Middle frontal gyrus (tissue), 1 donor: ENCODE measurements around the gene ZNF334.

Source experiments
- DNase-seq: peaks from one replicate; pipeline ENCODE4 v3.0.0-alpha.2; 2015; ENCODE audit warnings: low spot score; ENCODE audit errors: extremely low spot score

The ZNF334 gene

DNA sequence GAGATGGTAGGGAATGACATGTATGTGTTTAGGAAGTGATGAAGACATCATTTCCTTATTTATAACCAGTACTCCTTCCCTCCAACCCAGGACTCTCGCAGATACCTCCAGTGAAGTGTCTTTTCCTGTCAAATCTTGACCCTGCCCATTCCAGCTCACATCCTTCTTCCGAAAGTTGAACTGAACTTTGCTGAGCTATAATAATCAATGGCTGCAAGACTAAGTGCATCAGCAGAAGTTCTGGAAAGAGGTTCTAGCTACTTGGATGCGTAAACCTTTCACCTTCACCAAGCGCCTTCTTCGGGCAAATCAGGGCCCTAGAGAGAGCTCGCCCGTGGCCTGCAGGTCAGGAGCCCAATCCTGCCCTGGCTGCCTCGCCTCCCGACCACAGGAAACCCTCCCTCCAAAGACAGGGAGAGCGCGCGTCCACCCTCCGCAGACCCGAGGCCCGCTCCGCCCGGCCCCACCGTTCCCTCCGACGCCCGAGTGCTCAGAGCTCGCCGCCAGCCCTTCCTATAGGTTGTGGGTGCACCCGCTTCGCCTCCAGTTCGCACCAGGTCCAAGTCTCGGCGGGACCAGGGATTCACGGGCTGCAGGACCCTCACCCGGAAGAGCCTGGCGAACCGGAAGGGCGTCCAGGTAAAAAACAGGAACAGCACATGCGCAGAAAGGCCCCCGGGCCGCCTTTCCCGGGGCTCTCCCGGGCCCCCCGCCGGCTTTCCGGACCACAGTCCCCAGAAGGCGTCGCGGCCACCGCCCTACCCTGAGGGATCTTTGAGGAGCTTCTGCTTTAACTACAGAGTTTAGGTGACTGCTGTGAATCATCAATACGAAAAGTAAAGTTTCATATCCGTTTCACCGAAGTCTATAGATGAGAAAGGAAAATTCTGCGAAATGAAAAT is at the start of gene ZNF334:
Gene ZNF334 (minus strand): TSS at position 617 of the 902 bp plus-strand sequence. CDS start 1,457 bp downstream, outside the sequence.
- DNase-seq = peak; percentile 71

DNA sequence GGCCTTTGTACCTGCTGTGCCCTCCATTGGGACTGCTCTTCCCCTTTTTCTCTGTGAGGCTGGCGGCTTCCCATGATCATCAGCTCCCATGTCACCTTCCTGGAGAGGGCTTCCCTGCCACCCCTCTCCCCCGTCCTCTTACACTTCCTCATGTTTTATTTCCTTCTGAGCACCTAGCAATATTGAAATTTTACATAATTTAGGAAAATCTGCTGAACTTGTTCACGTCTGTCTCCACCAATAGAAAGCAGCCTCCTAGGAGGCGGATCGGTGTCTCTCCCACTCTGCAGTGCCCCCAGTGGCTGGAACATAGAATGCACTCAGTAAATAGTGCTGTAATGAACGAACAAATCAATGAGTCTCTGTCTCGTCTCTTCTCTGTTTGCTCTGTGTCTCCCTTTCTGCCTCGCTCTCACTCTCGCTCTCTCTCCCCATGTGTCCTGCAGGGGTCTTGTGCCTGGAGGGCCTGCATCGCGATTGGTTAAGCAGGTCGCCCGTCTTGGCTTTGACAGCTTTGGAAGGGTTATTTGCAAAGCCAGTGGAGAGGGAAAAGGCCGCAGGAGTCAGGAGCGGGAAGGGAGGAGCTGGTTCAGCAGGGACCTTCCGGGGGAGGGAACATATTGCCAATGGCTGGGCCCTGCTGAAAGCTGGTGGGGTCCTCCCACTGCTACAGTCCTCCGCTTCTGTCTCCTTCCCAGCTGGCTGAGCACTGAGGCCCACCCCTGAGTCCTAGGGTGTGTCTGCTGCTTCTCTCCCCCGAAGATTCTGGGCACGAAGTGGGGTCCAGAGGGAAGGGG is 49.2 kb upstream of the ZNF334 start:
- DNase-seq = peak; percentile 62

DNA sequence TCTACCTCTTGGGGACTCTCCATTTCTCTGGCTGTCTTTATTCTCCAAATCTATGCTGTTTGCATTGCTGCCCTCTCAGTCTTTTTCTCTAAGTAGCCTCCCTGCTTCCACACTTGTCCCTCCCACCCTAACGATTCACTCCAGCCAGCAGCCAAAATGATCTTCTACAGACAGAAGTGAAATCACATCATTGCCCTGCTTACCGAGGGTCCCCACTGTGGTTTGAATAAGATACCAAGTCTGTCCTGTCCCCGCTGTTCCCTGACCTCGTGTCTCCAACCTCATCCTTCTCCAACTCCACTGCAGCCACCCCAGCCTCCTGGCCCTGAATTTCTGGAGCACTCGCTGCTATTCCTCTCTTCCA is 48.6 kb upstream of the ZNF334 start:
- no peak for DNase-seq

DNA sequence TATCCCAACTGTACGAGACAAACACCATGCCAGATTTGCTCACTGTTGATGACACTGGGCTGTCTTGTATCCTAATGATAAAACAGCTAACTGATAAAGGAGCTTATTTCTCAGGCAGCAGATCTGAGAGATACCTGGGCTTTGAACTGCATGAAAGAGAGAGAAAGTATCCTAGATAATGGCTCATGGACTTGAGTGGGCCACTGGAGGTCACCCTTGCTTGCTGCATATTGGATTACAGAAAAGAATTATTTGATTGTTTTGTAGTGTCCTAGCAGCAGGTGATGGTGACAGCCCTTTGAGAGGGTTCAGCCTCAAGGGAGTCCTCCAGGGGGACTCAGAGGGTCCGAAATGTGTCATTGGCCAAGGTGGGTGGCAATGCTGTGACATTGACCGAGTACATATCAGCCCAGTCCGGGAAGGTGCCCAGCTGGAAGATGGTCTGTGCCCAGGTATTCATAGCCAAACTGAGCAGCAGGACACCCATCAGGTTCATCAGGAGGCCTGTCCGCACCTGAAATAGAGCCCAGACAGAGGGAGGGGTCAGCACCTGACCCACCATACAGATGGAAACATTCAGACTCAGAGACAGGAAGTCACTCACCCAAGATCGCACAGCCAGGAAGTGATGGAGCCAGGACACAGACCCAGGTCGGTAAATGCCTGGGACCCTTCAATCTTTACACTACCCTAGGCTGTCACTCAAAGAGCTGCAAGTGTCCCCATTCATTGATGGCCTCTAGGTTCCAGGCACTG is 46.5 kb upstream of the ZNF334 start:
- no peak for DNase-seq

DNA sequence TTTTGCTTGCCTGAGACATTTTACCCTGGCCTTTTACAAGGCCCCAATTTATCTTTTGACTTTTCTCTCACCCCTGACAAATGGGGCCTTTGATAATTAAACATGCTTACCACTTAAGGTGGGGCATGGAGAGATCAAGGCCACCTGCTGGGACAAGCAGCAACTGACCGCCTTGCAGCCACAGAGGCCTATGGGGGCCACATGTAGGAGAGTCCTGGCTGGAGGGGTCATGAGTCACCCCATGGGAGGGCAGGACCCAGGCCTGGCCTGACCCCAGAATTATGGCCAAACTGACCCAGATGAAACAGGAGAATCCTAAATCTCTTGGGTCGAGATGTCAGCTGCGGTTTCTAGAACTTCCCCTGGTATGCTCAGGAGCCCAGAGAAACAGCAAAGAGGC is 45.6 kb upstream of the ZNF334 start:
- DNase-seq = no peak

DNA sequence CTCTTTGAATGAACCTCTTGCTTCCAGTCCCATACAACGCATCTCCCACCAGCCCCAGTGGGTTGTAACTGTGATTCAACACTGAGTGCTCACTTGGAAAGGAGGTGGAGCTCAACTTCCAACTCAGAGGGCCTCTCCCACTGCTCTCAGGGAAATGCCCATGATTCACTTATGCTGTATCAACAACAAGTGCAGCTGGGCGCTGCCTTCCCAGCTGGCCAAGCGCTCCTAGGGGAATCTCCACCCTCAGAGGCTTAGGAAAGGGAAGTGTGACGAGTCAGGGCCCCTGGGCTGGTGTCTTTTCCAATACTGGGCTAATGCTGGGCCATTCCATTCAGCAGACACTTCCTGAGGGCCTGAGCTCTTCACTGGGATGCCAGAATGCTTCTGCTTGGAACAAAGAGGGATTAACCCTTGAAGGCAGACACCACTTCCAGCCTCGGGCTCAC is 45.2 kb upstream of the ZNF334 start:
- DNase-seq = no peak

DNA sequence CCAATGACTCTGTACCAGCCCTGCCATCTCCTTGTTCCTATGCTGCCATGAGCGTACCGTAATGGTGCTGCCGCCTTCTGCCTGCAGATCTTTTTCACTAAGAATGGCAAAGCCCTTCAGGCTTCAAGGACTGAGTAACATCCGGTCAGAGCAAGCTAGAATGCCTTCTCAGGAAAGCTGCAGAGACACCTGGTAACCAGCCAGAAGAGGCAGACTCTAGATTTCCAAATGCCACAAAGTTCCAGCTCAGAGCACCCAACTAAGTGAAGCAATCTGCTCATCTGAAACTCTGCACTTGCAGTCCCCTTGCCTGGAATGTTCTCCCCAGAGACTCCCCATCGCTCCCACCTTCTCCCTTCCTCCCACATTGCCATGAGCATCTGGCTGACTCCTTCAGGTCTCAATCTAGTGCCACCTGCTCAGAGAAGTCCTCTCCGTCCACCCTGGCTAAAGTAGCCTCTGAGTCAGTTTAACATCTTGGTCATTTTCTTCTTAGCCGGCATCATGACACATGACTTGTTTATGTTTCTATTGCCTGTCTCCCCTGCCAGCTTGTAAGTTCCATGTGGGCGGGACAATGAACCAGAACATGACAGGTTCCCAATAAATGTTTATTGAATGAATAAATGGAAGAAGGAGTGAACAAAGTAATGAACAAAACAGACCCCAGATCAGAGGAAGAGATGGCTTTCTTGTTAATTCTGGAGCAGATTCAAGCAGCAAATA is 44.0 kb upstream of the ZNF334 start:
- DNase-seq = no peak

DNA sequence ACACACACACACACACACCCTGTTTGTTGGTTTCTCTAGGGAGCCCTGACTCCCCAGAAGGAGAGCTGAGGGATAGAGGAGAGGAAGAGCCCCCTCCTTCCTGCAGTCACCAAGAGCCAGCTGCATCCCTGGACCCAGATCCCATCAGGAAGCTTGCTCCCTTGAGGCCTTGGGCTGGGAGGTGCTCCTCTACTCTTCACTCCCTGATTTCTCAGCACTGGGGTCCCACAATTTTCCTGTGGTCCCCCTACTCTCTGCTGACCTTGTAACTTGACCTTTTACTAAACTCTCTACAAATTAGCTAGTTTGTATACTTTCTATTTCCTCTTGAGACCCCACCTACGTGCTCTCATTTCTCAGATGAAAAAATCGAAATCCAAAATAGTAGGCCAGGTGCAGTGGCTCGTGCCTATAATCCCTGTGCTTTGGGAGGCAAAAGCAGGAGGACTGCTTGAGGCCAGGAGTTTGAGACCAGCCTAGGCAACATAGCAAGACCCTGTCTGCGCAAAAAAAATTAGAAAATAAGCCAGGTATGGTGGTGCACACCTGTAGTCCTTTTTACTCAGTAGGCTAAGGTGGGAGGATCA is 42.1 kb upstream of the ZNF334 start:
- no peak for DNase-seq

DNA sequence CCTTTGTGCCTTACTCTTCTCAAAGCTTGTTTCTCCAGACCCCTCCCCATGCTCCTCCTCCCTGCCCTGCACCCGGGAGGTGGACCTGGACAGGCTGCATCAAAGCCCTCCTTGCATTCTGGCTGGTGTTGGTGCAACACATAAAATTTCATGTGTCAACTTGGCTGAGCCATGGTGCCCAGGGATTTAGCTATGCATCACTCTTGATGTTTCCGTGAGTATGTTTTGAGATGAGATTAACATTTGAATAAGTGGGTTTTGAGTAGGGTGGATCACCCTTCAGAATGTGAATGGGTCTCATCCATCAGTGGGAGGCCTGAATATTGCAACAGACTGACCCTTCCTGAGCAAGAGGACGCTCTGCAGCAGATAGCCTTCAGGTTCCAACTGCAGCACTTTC is 41.5 kb upstream of the ZNF334 start:
- no peak for DNase-seq

DNA sequence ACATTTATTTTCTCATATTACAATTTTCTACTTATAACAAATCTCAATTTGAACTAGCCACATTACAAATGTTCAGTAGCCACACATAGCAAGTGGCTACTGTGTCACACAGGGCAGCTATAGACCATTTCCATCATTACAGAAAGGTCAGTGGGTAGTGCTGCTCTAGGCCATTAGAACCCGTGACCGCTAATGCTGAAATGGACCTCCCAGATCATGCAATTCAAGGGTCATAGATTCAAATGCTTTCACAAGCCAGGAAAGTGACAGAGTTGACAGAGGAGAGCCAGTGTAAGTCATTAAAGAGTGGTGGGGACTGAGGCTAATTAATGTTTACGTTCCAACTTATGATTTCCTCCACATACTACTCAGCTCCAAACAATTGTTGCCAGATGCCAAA is 40.6 kb upstream of the ZNF334 start:
- DNase-seq = no peak

DNA sequence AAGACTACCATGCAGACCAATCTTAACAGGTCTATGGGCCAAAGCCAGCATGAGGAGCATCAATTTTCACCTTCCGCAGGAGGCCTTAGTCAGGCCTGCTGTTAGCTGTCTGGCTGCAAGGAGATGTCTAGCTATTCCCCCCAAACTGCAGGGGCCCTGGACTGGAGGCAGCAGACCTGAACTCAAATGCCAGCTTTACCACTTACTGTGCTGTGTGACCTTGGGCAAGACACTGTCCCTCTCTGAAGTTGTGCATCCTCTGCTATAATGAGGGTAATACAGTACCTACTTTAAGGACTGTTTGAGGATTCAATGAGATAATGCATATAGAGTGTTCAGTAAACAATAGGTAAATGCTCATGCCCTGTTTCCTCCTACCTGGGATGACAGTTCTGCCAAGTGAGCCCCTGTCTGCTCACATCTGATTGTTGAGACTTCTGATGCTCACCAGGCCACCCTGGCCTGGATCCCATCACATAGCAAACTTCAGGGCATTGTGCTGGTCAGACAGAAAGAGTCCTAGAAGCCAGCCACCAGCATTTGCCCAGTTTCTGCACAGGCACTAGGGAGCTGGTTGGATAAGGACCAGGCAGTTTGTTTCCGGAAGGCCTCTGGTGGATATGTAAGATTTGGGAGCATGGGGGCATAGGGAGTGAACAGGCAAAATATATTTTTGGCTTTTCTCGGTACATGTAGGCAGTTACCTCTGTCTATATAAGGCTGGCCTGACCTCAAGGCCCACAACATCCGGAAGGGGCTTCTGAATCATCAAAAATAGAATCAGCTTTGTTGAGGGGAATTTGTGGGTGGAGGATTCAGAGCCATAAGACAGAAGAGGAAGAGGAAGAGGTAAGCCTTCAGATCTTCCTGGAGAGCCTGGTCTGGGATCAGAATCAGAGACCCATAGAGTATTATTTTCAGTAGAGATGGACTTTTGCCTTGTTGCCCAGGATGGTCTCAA is 39.4 kb upstream of the ZNF334 start:
- DNase-seq = no peak

DNA sequence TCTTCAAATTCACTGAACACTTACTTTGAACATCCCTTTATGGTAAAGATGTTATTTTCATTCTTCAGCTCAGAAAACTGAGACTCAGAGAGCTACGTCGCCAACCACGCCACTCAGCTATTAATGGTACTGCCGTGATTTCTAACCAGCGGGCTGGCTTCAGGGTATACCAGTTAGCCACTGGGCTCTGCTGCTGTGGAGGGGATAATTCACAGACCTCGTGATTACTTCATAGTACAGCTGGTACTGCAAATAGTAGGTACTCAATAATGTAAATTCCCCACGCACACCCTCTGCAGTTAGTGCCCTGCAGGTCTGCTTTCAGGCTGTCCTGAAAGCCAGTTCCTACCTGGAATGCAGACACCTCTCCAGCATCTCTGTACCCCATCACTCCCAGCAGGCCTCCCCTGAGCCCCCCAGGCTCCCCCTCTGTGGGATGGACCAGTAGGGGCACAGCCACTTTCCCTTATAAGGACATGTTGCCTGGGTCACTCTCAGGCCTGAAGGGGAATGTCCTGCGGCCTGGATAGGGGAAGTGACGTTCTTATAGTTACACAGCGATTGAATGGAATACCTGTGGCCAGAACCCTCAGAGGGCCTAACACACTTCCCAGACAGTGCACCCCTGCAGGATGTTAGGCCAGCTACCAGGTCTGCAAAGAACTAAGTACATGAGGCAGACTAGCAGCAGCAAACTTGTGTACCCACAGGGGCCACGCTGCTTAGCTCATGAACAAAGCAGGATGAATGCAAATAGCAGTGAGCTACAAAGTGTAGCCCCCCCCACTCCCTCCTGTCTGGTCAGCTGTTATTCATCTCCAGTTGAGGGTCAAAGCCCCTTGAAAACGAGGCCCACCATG is 38.4 kb upstream of the ZNF334 start:
- DNase-seq = no peak

DNA sequence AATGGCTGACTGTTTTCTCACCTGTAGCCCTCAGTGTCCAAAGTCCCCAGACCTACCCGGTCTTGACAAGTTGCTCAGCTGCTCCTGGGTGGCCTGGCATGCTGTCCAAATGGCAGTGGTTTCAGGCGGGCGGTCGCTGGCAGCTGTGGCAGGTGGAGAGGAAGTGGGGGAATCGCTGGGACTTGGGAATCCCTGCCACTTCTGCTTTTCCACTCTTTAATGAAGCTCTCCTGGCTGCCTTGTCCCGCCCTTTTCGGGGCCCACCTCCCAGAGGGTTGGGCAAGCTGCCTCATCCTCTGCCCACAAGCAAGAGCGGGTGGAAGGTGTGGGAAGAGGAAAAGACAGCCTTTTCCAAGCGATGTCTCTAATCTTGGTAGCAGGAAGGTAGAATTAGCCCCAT is 37.1 kb upstream of the ZNF334 start, which contains the start of gene OCSTAMP:
Gene OCSTAMP (minus strand): TSS at position 194 of the 400 bp plus-strand sequence. CDS start 94 bp downstream, at position 100.
- no peak for DNase-seq

DNA sequence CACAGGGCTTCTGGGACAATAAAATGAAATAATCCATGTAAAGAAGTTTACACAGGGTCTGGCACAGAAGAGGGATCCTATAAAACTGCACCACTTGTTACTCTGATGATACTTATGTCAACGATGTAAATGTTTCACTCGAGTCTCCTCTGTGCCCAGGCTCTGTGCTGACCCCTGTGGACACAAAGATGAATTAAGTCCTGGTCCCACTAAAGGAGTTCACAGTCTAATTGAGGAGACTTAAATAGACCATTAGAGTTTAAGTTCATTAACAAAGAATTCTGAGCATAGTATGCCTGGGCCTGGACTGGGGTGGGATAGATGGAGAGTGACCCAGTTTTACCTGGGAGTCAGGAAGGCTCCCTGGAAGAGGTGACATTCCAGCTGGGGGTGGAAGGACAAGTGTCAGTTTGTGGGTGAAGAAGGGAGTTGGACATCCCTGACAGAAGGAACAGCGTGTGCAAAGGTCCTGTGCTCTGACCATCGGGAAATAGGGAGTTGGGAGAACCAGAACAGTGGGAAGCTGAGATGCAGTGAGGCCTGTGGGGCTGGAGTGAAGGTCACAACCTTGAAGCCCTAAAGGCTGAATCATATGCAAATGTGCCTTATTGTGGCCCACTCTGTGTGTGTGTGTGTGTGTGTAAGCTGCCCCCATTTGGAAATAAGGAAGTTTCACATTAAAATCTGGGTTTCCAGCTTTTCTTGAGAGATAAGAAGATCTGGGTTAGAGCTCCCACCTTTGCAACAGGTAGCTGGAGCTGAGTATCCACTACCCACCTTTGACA is 36.0 kb upstream of the ZNF334 start:
- DNase-seq = no peak

DNA sequence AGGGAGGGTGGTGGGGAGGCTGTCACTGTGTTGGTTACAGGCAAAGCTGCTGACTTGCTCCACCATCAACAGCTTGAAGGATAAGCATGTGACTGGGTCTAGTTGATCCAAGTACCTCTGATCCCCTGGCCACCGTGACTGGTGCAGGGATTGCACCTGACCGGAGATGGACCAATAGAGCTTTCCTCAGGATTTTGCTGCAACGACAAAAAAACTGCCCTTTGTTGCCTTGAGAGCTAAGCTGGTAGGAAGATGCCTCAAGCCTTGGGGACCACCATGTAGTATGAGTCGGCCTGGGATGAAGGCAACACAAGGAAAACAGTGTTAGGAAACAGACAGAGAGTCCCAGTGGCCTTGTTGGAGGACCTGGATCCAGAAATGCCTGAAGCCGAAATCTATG is 35.3 kb upstream of the ZNF334 start:
- no peak for DNase-seq

DNA sequence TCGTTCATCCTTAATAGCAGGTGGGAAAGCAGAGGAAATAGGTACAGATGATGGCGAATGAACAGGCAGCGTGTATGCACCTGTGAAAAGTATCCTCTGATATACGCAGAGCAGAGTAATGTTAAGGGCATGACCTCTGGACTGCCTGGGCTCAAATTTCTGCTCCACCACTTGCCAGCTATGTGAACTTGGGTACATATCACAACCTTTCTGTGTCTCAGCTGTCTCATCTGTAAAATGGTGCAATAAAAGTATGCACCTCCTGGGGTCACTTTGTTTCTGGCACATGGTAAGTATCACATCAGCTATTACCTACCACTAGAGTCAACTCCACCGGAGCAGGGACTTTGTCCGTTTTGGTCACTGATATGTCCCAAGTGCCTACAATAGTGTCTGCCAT is 34.6 kb upstream of the ZNF334 start:
- DNase-seq = no peak

DNA sequence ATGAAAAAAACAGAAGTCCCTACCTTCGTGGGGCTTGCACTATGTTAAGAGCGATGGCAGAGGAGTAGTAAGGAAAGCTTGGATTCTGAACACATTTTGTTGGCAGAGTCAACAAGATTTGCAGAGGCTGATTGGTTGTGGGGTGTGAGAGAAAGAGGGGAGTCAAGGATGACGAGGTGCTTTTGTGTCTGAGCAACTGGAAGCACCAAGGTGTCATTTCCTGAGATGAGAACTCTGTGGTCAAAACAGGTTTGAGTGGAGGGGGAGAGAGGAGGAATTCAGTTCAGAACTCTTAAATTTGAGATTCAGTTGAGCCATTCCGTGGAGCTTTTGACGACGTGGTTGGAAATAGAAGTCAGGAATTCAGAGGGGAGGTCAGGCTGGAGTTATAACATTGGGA is 33.6 kb upstream of the ZNF334 start:
- no peak for DNase-seq

DNA sequence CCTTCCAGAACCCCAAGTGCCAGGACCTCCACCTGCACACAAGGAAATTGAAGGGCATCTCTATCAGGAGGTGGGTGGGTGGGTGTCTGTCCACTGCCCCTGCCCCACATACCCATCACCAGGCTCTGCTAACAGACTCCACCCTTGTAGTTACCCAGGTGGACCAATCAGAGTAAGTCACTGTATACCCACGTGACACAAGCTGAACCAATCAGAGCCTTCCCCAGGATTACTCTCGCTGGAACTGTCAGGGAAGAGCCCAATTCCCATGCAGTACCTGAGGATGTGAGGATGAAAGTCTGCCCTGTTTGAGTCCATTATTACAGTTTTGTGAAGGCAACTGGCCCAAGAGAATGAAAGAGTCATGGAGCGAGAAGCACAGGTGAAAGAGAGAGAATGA is 32.9 kb upstream of the ZNF334 start:
- DNase-seq = no peak
